GM12892 (cell line): ENCODE data around the gene IFIH1.

Experiments used
- POLR2A ChIP-seq: IDR thresholded peaks from 2 replicates; pipeline ENCODE4 v1.6.1; 2011; ENCODE audit warnings: low read depth, low read length, control low read depth
- POLR2AphosphoS5 ChIP-seq: IDR thresholded peaks from 2 replicates; pipeline ENCODE4 v1.6.1; 2011; ENCODE audit warnings: low read depth, low read length, control low read depth

GRCh38 chr2:162245781-162246180, 72.7 kb downstream of the IFIH1 start:
- TF ChIP-seq POLR2AphosphoS5 (no peak), POLR2A (no peak)
